Measurements from ENCODE around the gene BICD1.

BICD1 gene

GRCh38 chr12:32140877-32141276 is 34.2 kb downstream of the BICD1 start:
- DNase-seq (ENCODE audit: low spot score) = no peak
- TF ChIP-seq CTCF (IDR thresholded peaks at IDR 0.05; ENCODE audit: extremely low read depth, insufficient read depth, missing control alignments) = no peak
- in situ Hi-C loops (cut with MboI; ENCODE audit: low pct_unique_long_range_greater_than_20kb, low sequenced_read_pairs, unreplicated experiment) = no loop called here

GRCh38 chr12:32145096-32145495 is 38.4 kb downstream of the BICD1 start:
- no peak for TF ChIP-seq CTCF (IDR thresholded peaks at IDR 0.05; ENCODE audit: extremely low read depth, insufficient read depth, missing control alignments)
- in situ Hi-C loops (cut with MboI; ENCODE audit: low pct_unique_long_range_greater_than_20kb, low sequenced_read_pairs, unreplicated experiment) = no loop called here
- no peak for DNase-seq (ENCODE audit: low spot score)

GRCh38 chr12:32146074-32146873 is 39.6 kb downstream of the BICD1 start:
- no peak for DNase-seq (ENCODE audit: low spot score)

GRCh38 chr12:32148372-32148771 is 41.7 kb downstream of the BICD1 start:
- in situ Hi-C loops (cut with MboI; ENCODE audit: low pct_unique_long_range_greater_than_20kb, low sequenced_read_pairs, unreplicated experiment) = no loop called here
- no peak for TF ChIP-seq CTCF (IDR thresholded peaks at IDR 0.05; ENCODE audit: extremely low read depth, insufficient read depth, missing control alignments)
- DNase-seq (ENCODE audit: low spot score) = no peak

More at GRCh38 chr12:32146074-32146873, 39.6 kb downstream of the BICD1 start:
- in situ Hi-C loops (cut with MboI; ENCODE audit: low pct_unique_long_range_greater_than_20kb, low sequenced_read_pairs, unreplicated experiment) = no loop called here
- no peak for TF ChIP-seq CTCF (IDR thresholded peaks at IDR 0.05; ENCODE audit: extremely low read depth, insufficient read depth, missing control alignments)

GRCh38 chr12:32149489-32149888 is 42.8 kb downstream of the BICD1 start:
- DNase-seq (ENCODE audit: low spot score) = no peak
- no peak for TF ChIP-seq CTCF (IDR thresholded peaks at IDR 0.05; ENCODE audit: extremely low read depth, insufficient read depth, missing control alignments)
- in situ Hi-C loops (cut with MboI; ENCODE audit: low pct_unique_long_range_greater_than_20kb, low sequenced_read_pairs, unreplicated experiment) = no loop called here

GRCh38 chr12:32151086-32151485 is 44.4 kb downstream of the BICD1 start:
- DNase-seq (ENCODE audit: low spot score) = no peak
- in situ Hi-C loops (cut with MboI; ENCODE audit: low pct_unique_long_range_greater_than_20kb, low sequenced_read_pairs, unreplicated experiment) = no loop called here
- no peak for TF ChIP-seq CTCF (IDR thresholded peaks at IDR 0.05; ENCODE audit: extremely low read depth, insufficient read depth, missing control alignments)
